ENCODE results near the gene PTPN6.

- no peak for TF ChIP-seq CTCF (IDR thresholded peaks at IDR 0.05)
- no peak for TF ChIP-seq POLR2A (IDR thresholded peaks at IDR 0.05)
These were observed 14.9 kb upstream of the PTPN6 start for GRCh38 chr12:6936194-6936635.

Measured in lower leg skin (tissue), 3 donors.